Measurements from ENCODE around the gene ECPAS.
"Not testable (repeated sequence)": the region's sequence is repeated elsewhere in the genome, so short reads cannot be mapped to it uniquely, and the experiment has no call there.

The ECPAS gene

GRCh38 chr9:111483858-111484571 is at the start of gene ECPAS:
Gene ECPAS, minus strand, starts transcription at chr9:111484383. Its CDS starts 11,465 bp downstream, at chr9:111472918.
- DNase-seq (ENCODE audit: low read depth): peak; percentile 51

- no peak for DNase-seq (ENCODE audit: low read depth)
Measured at GRCh38 chr9:111533099-111533790, 49.1 kb upstream of the ECPAS start.

GRCh38 chr9:111531716-111532115 is 47.5 kb upstream of the ECPAS start:
- no peak for DNase-seq (ENCODE audit: low read depth)

GRCh38 chr9:111529787-111530186 is 45.6 kb upstream of the ECPAS start:
- DNase-seq (ENCODE audit: low read depth): no peak

GRCh38 chr9:111527347-111527746 is 43.2 kb upstream of the ECPAS start:
- no peak for DNase-seq (ENCODE audit: low read depth)

- peak; percentile 60 for DNase-seq (ENCODE audit: low read depth)
Measured at GRCh38 chr9:111525056-111525977, 41.1 kb upstream of the ECPAS start, which contains the start of gene ZNF483. Gene ZNF483, plus strand, starts transcription at chr9:111525179. Its CDS starts 2,217 bp downstream, at chr9:111527396.

GRCh38 chr9:111524731-111525055 is 40.5 kb upstream of the ECPAS start:
- no peak for DNase-seq (ENCODE audit: low read depth)

GRCh38 chr9:111516061-111516465 is 31.9 kb upstream of the ECPAS start:
- no peak for DNase-seq (ENCODE audit: low read depth)

GRCh38 chr9:111514967-111515366 is 30.8 kb upstream of the ECPAS start:
- DNase-seq (ENCODE audit: low read depth): no peak

GRCh38 chr9:111511581-111511980 is 27.4 kb upstream of the ECPAS start:
- not testable (repeated sequence) for DNase-seq (ENCODE audit: low read depth)

- no peak for DNase-seq (ENCODE audit: low read depth)
Measured at GRCh38 chr9:111502506-111502905, 18.3 kb upstream of the ECPAS start.

GRCh38 chr9:111501648-111502047 is 17.5 kb upstream of the ECPAS start:
- DNase-seq (ENCODE audit: low read depth): no peak

- no peak for DNase-seq (ENCODE audit: low read depth)
Measured at GRCh38 chr9:111501005-111501562, 16.9 kb upstream of the ECPAS start.

- not testable (repeated sequence) for DNase-seq (ENCODE audit: low read depth)
Measured at GRCh38 chr9:111497196-111497595, 13.0 kb upstream of the ECPAS start.

GRCh38 chr9:111484572-111484894 is 350 bp upstream of the ECPAS start:
- no peak for DNase-seq (ENCODE audit: low read depth)

- no peak for DNase-seq (ENCODE audit: low read depth)
Measured at GRCh38 chr9:111483439-111483857, 735 bp downstream of the ECPAS start.

GRCh38 chr9:111482694-111483438 is 1.3 kb downstream of the ECPAS start:
- DNase-seq (ENCODE audit: low read depth): peak; percentile 49

GRCh38 chr9:111481885-111482636 is 2.1 kb downstream of the ECPAS start:
- DNase-seq (ENCODE audit: low read depth): peak; percentile 37

GRCh38 chr9:111477677-111478076 is 6.5 kb downstream of the ECPAS start:
- no peak for DNase-seq (ENCODE audit: low read depth)

GRCh38 chr9:111475195-111475594 is 9.0 kb downstream of the ECPAS start:
- DNase-seq (ENCODE audit: low read depth): no peak

GRCh38 chr9:111474385-111474784 is 9.8 kb downstream of the ECPAS start:
- no peak for DNase-seq (ENCODE audit: low read depth)
